IMR-90 (cell line): ENCODE measurements around the gene CLPSL2. TPM values are rescaled to one million over a fixed set of nuclear protein-coding genes. Genes with fewer than 3 reads are reported as not detected.
A peak's percentile ranks its signal among the peaks of the same experiment; 100 is the strongest.

ENCODE experiments used
- ATAC-seq: fragments of 200-7000 bp; cut with Tn5 transposase; 2 replicates; pipeline ENCODE4 v1.9.1; 2020; ENCODE audit warnings: low read depth, mild to moderate bottlenecking, moderate library complexity
- BruUV-seq: library from RNA; stranded (reverse); fragments of 400-500 nt; replicated peaks from 2 replicates; lab custom pipeline; 2021; lab: Mats Ljungman, UMichigan
- CTCF ChIA-PET: fragments of 300-600 bp; formaldehyde crosslinking; extraction: SDS; loops from one replicate; lab custom pipeline; 2021; ENCODE audit warnings: antibody characterized with exemption; lab: Yijun Ruan, JAX
- POLR2A ChIA-PET: fragments of 300-600 bp; sonication (Branson Sonifier 250); formaldehyde crosslinking; loops from one replicate; lab custom pipeline; 2022; ENCODE audit warnings: antibody characterized with exemption; ENCODE audit not compliant: unreplicated experiment; lab: Charles Lee
- DNase-seq: peaks from one replicate; pipeline ENCODE4 v3.0.0; 2013
- H2AFZ ChIP-seq: replicated peaks from 2 replicates; pipeline ENCODE3; 2013; ENCODE audit warnings: low read length, mild to moderate bottlenecking; ENCODE audit not compliant: poor library complexity
- H2AK5ac ChIP-seq: 2 replicates; pipeline ENCODE4 v1.6.1; 2013; ENCODE audit warnings: low read depth, low read length, inconsistent platforms
- H2AK9ac ChIP-seq: replicated peaks from 2 replicates; pipeline ENCODE3; 2013; ENCODE audit warnings: mild to moderate bottlenecking, low read depth, low read length, moderate library complexity; ENCODE audit not compliant: poor library complexity
- H2BK120ac ChIP-seq: 2 replicates; pipeline ENCODE4 v1.6.1; 2013; ENCODE audit warnings: low read depth, low read length, inconsistent platforms
- H2BK15ac ChIP-seq: 3 replicates; pipeline ENCODE4 v1.6.1; 2013; ENCODE audit warnings: low read depth, low read length, inconsistent platforms
- H2BK20ac ChIP-seq: 2 replicates; pipeline ENCODE4 v1.6.1; 2013; ENCODE audit warnings: low read depth, mild to moderate bottlenecking, inconsistent platforms, low read length, moderate library complexity
- H2BK5ac ChIP-seq: 2 replicates; pipeline ENCODE4 v1.6.1; 2013; ENCODE audit warnings: mild to moderate bottlenecking, low read depth, low read length, inconsistent platforms; ENCODE audit not compliant: poor library complexity, severe bottlenecking
- H3K14ac ChIP-seq: replicated peaks from 2 replicates; pipeline ENCODE4 v1.6.1; 2013; ENCODE audit warnings: low read depth, low read length, inconsistent platforms
- H3K18ac ChIP-seq: 2 replicates; pipeline ENCODE4 v1.6.1; 2013; ENCODE audit warnings: low read depth, low read length, control low read depth
- H3K23ac ChIP-seq: 2 replicates; pipeline ENCODE4 v1.6.1; 2013; ENCODE audit warnings: low read depth, low read length, inconsistent platforms
- H3K27ac ChIP-seq: 2 replicates; pipeline ENCODE4 v1.5.1; 2013; ENCODE audit warnings: mild to moderate bottlenecking, control low read depth, low read length; ENCODE audit not compliant: insufficient read depth
- H3K27me3 ChIP-seq: 2 replicates; pipeline ENCODE4 v1.6.1; 2013; ENCODE audit warnings: low read length; ENCODE audit not compliant: control insufficient read depth, insufficient read depth
- H3K36me3 ChIP-seq: 2 replicates; pipeline ENCODE4 v1.6.1; 2013; ENCODE audit warnings: low read length, mixed read lengths; ENCODE audit not compliant: control insufficient read depth, insufficient read depth
- H3K4ac ChIP-seq: 2 replicates; pipeline ENCODE4 v1.6.1; 2013; ENCODE audit warnings: low read depth, low read length, inconsistent platforms
- H3K4me1 ChIP-seq: 2 replicates; pipeline ENCODE4 v1.6.1; 2013; ENCODE audit warnings: low read length, mixed read lengths; ENCODE audit not compliant: control insufficient read depth, insufficient read depth
- H3K4me2 ChIP-seq: 2 replicates; pipeline ENCODE4 v1.6.1; 2013; ENCODE audit warnings: low read depth, mild to moderate bottlenecking, control low read depth, low read length, moderate library complexity
- H3K4me3 ChIP-seq: 2 replicates; pipeline ENCODE4 v1.5.1; 2013; ENCODE audit warnings: low read depth, mild to moderate bottlenecking, control low read depth, low read length, moderate library complexity; ENCODE audit not compliant: insufficient read depth
- H3K56ac ChIP-seq: 2 replicates; pipeline ENCODE4 v1.6.1; 2013; ENCODE audit warnings: low read length, inconsistent platforms; ENCODE audit not compliant: insufficient read depth; ENCODE audit errors: extremely low read depth
- H3K79me1 ChIP-seq, 2 experiments: 2 replicates each; pipeline ENCODE4 v1.6.1; 2013; ENCODE audit warnings: low read length in 2 of 2, inconsistent platforms in 1 of 2, low read depth in 1 of 2
- H3K9ac ChIP-seq: 2 replicates; pipeline ENCODE4 v1.6.1; 2013; ENCODE audit warnings: low read depth, low read length, control low read depth
- H3K9me1 ChIP-seq: 2 replicates; pipeline ENCODE4 v1.6.1; 2013; ENCODE audit warnings: low read length, inconsistent platforms; ENCODE audit not compliant: insufficient read depth
- H3K9me3 ChIP-seq: 2 replicates; pipeline ENCODE4 v1.6.1; 2013; ENCODE audit warnings: low read length; ENCODE audit not compliant: control insufficient read depth, insufficient read depth
- H4K20me1 ChIP-seq: 2 replicates; pipeline ENCODE4 v1.6.1; 2013; ENCODE audit warnings: low read length, inconsistent platforms; ENCODE audit not compliant: insufficient read depth
- H4K5ac ChIP-seq: 2 replicates; pipeline ENCODE4 v1.6.1; 2013; ENCODE audit warnings: mild to moderate bottlenecking, low read depth, low read length, control low read depth
- H4K8ac ChIP-seq, 2 experiments: 2 replicates each; pipeline ENCODE4 v1.6.1; 2013; ENCODE audit warnings: low read depth in 2 of 2, low read length in 2 of 2, control low read depth in 1 of 2, inconsistent platforms in 1 of 2
- H4K91ac ChIP-seq: 2 replicates; pipeline ENCODE4 v1.6.1; 2013; ENCODE audit warnings: low read depth, low read length, inconsistent platforms; ENCODE audit not compliant: insufficient read depth
- CEBPB ChIP-seq: IDR thresholded peaks from 2 replicates; pipeline ENCODE4 v1.6.1; 2012; ENCODE audit warnings: low read depth, low read length, improper control_type of control experiment
- CTCF ChIP-seq: conservative IDR thresholded peaks from 2 replicates; pipeline ENCODE4 v1.5.1; 2012; ENCODE audit warnings: mild to moderate bottlenecking, low read depth, low read length, improper control_type of control experiment
- MAFK ChIP-seq: IDR thresholded peaks from 2 replicates; pipeline ENCODE4 v1.6.1; 2012; ENCODE audit warnings: low read depth, low read length, improper control_type of control experiment
- MXI1 ChIP-seq: IDR thresholded peaks from 2 replicates; pipeline ENCODE4 v1.6.1; 2012; ENCODE audit warnings: low read depth, mild to moderate bottlenecking, low read length, moderate library complexity, borderline replicate concordance
- RAD21 ChIP-seq: IDR thresholded peaks from 2 replicates; pipeline ENCODE4 v1.6.1; 2012; ENCODE audit warnings: low read length, improper control_type of control experiment
- SMC3 ChIP-seq: fragments of 150-350 bp; IDR thresholded peaks from 2 replicates; pipeline ENCODE4 v1.6.1; 2016; ENCODE audit warnings: low read depth, mild to moderate bottlenecking, antibody characterized with exemption, low read length, moderate library complexity
- WGBS, 2 experiments: methylation state at CpG; one replicate each; pipeline versions ENCODE4 v1.1.5 to v1.1.7; 2013; ENCODE audit warnings: missing lambda C conversion rate in 2 of 2; ENCODE audit not compliant: insufficient read length in 1 of 2; ENCODE audit errors: extremely low coverage in 2 of 2; 5-methylcytosine and 5-hydroxymethylcytosine counted together
- dilution Hi-C: fragments of 300-500 bp; cut with HindIII; formaldehyde crosslinking; loops from one replicate; pipeline ENCODE4 v1.14.3; 2018; ENCODE audit warnings: low sequenced_read_pairs; ENCODE audit not compliant: unreplicated experiment
- in situ Hi-C: fragments of 300-500 bp; cut with MboI; formaldehyde crosslinking; loops from 3 replicates; pipeline ENCODE4 v1.14.3; 2019; ENCODE audit warnings: low sequenced_read_pairs, inconsistent platforms, mixed read lengths
- intact Hi-C: fragments of 100-400 bp; cut with micrococcal nuclease; formaldehyde crosslinking; loops from 2 replicates; pipeline ENCODE4 v1.10.0; 2022
- polyA plus RNA-seq, 3 experiments: library from polyadenylated mRNA; depleted of rRNA; stranded (reverse); fragments of >200 nt; gene quantifications; 2 replicates each; pipeline ENCODE4 v1.2.3, GENCODE V29; 2012; ENCODE audit warnings: low replicate concordance in 1 of 3
- total RNA-seq: library from RNA; depleted of rRNA; stranded (reverse); fragments of >200 nt; gene quantifications from 2 replicates; pipeline ENCODE4 v1.2.3, GENCODE V29; 2012

The CLPSL2 gene
- total and polyA plus RNA-seq, 2 of the 4 experiments (the other 2 are of a cell fraction), result not detected

GRCh38 chr6:35737413-35738211, 38.8 kb upstream of the CLPSL2 start:
- ChIA-PET POLR2A (no interaction called here), CTCF (interaction anchor here (0.5 to 2.1 kb wide), 11 partner anchors 27 to 220 kb away, joined by 3 to 12 read pairs (median 5); no protein-coding TSS in a partner anchor)
- Histone ChIP-seq H2BK5ac (no peak overlapping the region), H3K9me1 (peaks cover 2% of the 10 kb centered on the region; the same call in 1 of the 2 replicates), H3K56ac (no peak overlapping the region), H2BK20ac (no peak overlapping the region), H3K14ac (no peak overlapping the region), H2AFZ (peak overlapping the region; percentile 61), H3K4ac (no peak overlapping the region), H3K36me3 (no peaks in the 10 kb centered on the region), H3K4me3 (no peak overlapping the region), H2AK9ac (no peak overlapping the region), H3K9ac (no peak overlapping the region), H4K5ac (no peak overlapping the region), H2BK15ac (no peak overlapping the region), H3K79me1 (no peaks in the 10 kb centered on the region), H4K91ac (no peak overlapping the region), H3K18ac (no peak overlapping the region), H3K27me3 (peaks cover 1% of the 10 kb centered on the region; the same call in 1 of the 2 replicates), H4K8ac (no peak overlapping the region), H3K4me2 (no peak overlapping the region), H2AK5ac (no peak overlapping the region; the same call in 1 of the 2 replicates), H3K9me3 (no peaks in the 10 kb centered on the region), H4K20me1 (no peaks in the 10 kb centered on the region), H3K23ac (no peak overlapping the region), H3K27ac (no peak overlapping the region), H3K4me1 (no peaks in the 10 kb centered on the region), H2BK120ac (no peak overlapping the region)
- intact Hi-C loops (loop anchor here (1.0 to 2.0 kb wide), 4 partner anchors 53 to 358 kb away; no protein-coding TSS in a partner anchor), in situ Hi-C loops (loop anchor here (5.0 to 25.0 kb wide), 3 partner anchors 155 to 425 kb away; no protein-coding TSS in a partner anchor), dilution Hi-C loops (no loop called here)
- no peak for TF ChIP-seq MXI1
- TF ChIP-seq CTCF, result peak; percentile 91
- peak; percentile 94 for TF ChIP-seq SMC3
- TF ChIP-seq RAD21, result peak; percentile 93
- peak; percentile 98 for TF ChIP-seq CEBPB
- TF ChIP-seq MAFK, result no peak
- ATAC-seq (peak; percentile 87), DNase-seq (peak; percentile 87)
- 30% methylated on average over 2 of the region's 16 CpGs; no CpG with 5 or more reads in 1 of the 2 experiments for WGBS, 2 experiments
- BruUV-seq, result no TSS peak
